ENCODE data around the gene CYP1B1.

GRCh38 chr2:38065502-38066135, 10.3 kb downstream of the CYP1B1 start:
- no peak for TF ChIP-seq TAF1 (IDR thresholded peaks at IDR 0.05; ENCODE audit: borderline replicate concordance, insufficient read depth, low read length)
- no peak for TF ChIP-seq POLR2AphosphoS5 (IDR thresholded peaks at IDR 0.05; ENCODE audit: low read depth, low read length)
